ENCODE data around the gene GRIK2. TPM values are rescaled to one million over a fixed set of nuclear protein-coding genes. Genes with fewer than 3 reads are reported as not detected.

The GRIK2 gene
- total RNA-seq, 4 donors from 2014 or later: 2.0 to 4.0 (median 2.0) TPM; not detected in 1

GRCh38 chr6:101853231-101854085, 459.9 kb downstream of the GRIK2 start:
- H3K27ac ChIP-seq: no peak overlapping the region

GRCh38 chr6:101876431-101876830, 482.9 kb downstream of the GRIK2 start:
- intact Hi-C loops (cut with DNase I; ENCODE audit: low total_unique reads) (no loop called here), in situ Hi-C loops (cut with MboI; ENCODE audit: low pct_ligation_motif_present in 1 of 4, low pct_unique_long_range_greater_than_20kb in 1 of 4, low sequenced_read_pairs in 3 of 4) (no loop called here)
- TF ChIP-seq POLR2A (IDR thresholded peaks at IDR 0.05): no peak
- TF ChIP-seq, protein P1, sequence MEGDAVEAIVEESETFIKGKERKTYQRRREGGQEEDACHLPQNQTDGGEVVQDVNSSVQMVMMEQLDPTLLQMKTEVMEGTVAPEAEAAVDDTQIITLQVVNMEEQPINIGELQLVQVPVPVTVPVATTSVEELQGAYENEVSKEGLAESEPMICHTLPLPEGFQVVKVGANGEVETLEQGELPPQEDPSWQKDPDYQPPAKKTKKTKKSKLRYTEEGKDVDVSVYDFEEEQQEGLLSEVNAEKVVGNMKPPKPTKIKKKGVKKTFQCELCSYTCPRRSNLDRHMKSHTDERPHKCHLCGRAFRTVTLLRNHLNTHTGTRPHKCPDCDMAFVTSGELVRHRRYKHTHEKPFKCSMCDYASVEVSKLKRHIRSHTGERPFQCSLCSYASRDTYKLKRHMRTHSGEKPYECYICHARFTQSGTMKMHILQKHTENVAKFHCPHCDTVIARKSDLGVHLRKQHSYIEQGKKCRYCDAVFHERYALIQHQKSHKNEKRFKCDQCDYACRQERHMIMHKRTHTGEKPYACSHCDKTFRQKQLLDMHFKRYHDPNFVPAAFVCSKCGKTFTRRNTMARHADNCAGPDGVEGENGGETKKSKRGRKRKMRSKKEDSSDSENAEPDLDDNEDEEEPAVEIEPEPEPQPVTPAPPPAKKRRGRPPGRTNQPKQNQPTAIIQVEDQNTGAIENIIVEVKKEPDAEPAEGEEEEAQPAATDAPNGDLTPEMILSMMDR (IDR thresholded peaks at IDR 0.05): no peak
- no peak for TF ChIP-seq EP300 (IDR thresholded peaks at IDR 0.05; ENCODE audit: low read depth)
- no peak for TF ChIP-seq POLR2AphosphoS5 (IDR thresholded peaks at IDR 0.05)
- no peak overlapping the region for H3K4me3 ChIP-seq
- no peaks in the 10 kb centered on the region for H3K9me3 ChIP-seq
- H3K4me1 ChIP-seq: no peaks in the 10 kb centered on the region
- no peaks in the 10 kb centered on the region for H3K36me3 ChIP-seq
- no peaks in the 10 kb centered on the region for H3K27me3 ChIP-seq
- H3K27ac ChIP-seq: no peak overlapping the region
- DNase-seq: no peak

More at GRCh38 chr6:101853231-101854085, 459.9 kb downstream of the GRIK2 start:
- no peaks in the 10 kb centered on the region for H3K9me3 ChIP-seq
- no peaks in the 10 kb centered on the region for H3K4me1 ChIP-seq
- 73 to 82% methylated on average over 3 of the region's 3 CpGs for WGBS, 2 donors (ENCODE audit: low coverage in 1 of 2)
- intact Hi-C loops (cut with DNase I; ENCODE audit: low total_unique reads) (no loop called here), in situ Hi-C loops (cut with MboI; ENCODE audit: low pct_ligation_motif_present in 1 of 4, low pct_unique_long_range_greater_than_20kb in 1 of 4, low sequenced_read_pairs in 3 of 4) (no loop called here)
- no peaks in the 10 kb centered on the region for H3K27me3 ChIP-seq
- no peak overlapping the region for H3K4me3 ChIP-seq
- no peaks in the 10 kb centered on the region for H3K36me3 ChIP-seq
- DNase-seq: no peak
- no peak for TF ChIP-seq POLR2A (IDR thresholded peaks at IDR 0.05)

GRCh38 chr6:101878554-101879276, 485.2 kb downstream of the GRIK2 start:
- 75 to 81% methylated on average over 7 of the region's 7 CpGs for WGBS, 2 donors (ENCODE audit: low coverage in 1 of 2)
- no peak overlapping the region for H3K27ac ChIP-seq
- TF ChIP-seq POLR2AphosphoS5 (IDR thresholded peaks at IDR 0.05) (no peak), EP300 (IDR thresholded peaks at IDR 0.05; ENCODE audit: low read depth) (no peak), POLR2A (IDR thresholded peaks at IDR 0.05) (no peak)
- TF ChIP-seq, protein P1 (IDR thresholded peaks at IDR 0.05): no peak
- H3K9me3 ChIP-seq: no peaks in the 10 kb centered on the region
- intact Hi-C loops (cut with DNase I; ENCODE audit: low total_unique reads): no loop called here
- H3K27me3 ChIP-seq: no peaks in the 10 kb centered on the region
- H3K4me3 ChIP-seq: no peak overlapping the region
- DNase-seq: no peak
- in situ Hi-C loops (cut with MboI; ENCODE audit: low pct_ligation_motif_present in 1 of 4, low pct_unique_long_range_greater_than_20kb in 1 of 4, low sequenced_read_pairs in 3 of 4): no loop called here
- H3K4me1 ChIP-seq: no peaks in the 10 kb centered on the region
- H3K36me3 ChIP-seq: no peaks in the 10 kb centered on the region

DNA sequence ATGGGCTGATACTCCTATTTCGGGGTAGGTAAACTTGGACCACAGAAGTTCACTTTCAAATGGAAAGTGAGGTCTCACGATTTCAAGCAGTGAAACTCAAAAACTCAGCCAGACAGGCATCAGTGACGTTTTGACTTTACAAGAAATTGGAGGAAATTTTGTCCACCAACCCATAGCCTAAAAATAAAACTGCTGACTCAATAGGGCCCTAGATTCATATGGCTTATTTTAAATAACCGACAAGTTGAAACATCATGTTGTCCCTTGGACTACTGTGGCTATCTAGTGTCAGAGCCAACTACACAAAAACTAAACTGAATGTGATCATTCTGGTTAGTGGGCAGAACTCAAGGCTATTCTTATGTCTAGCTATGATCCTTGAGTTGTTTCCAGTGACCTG, 486.3 kb downstream of the GRIK2 start:
- no peaks in the 10 kb centered on the region for H3K27me3 ChIP-seq
- in situ Hi-C loops (cut with MboI; ENCODE audit: low pct_ligation_motif_present in 1 of 4, low pct_unique_long_range_greater_than_20kb in 1 of 4, low sequenced_read_pairs in 3 of 4) (no loop called here), intact Hi-C loops (cut with DNase I; ENCODE audit: low total_unique reads) (no loop called here)
- TF ChIP-seq POLR2AphosphoS5 (IDR thresholded peaks at IDR 0.05) (no peak), EP300 (IDR thresholded peaks at IDR 0.05; ENCODE audit: low read depth) (no peak), POLR2A (IDR thresholded peaks at IDR 0.05) (no peak)
- TF ChIP-seq, protein P1 (IDR thresholded peaks at IDR 0.05): no peak
- WGBS, 2 donors (ENCODE audit: low coverage in 1 of 2): 47 to 69% methylated on average over 3 to 4 of the region's 4 CpGs
- no peaks in the 10 kb centered on the region for H3K4me1 ChIP-seq
- no peak for DNase-seq
- H3K4me3 ChIP-seq: no peak overlapping the region
- no peak overlapping the region for H3K27ac ChIP-seq
- H3K36me3 ChIP-seq: no peaks in the 10 kb centered on the region
- H3K9me3 ChIP-seq: no peaks in the 10 kb centered on the region
